HCT116 (cell line): Measurements from ENCODE around the gene RASGEF1B. TPM values are rescaled to one million over a fixed set of nuclear protein-coding genes. Genes with fewer than 3 reads are reported as not detected.

Experiments
- ATAC-seq: fragments of 200-7000 bp; cut with Tn5 transposase; 2 replicates; pipeline ENCODE4 v1.9.1; 2020; ENCODE audit warnings: mild to moderate bottlenecking, moderate library complexity
- BruUV-seq: library from RNA; stranded (reverse); fragments of 400-500 nt; replicated peaks from 2 replicates; lab custom pipeline; 2021; lab: Mats Ljungman, UMichigan
- CTCF ChIA-PET: fragments of 300-600 bp; sonication (Branson Sonifier 250); formaldehyde crosslinking; loops from one replicate; lab custom pipeline; 2021; ENCODE audit warnings: antibody characterized with exemption; lab: Charles Lee
- POLR2A ChIA-PET: fragments of 300-600, 350-600 bp; sonication (Branson Sonifier 250); formaldehyde crosslinking; loops from one replicate; lab custom pipeline; 2021; ENCODE audit warnings: antibody characterized with exemption; lab: Charles Lee
- RAD21 ChIA-PET, 2 experiments: fragments of 300-600 bp; sonication (Branson Sonifier 250); formaldehyde crosslinking; loops; one replicate each; lab custom pipeline; 2023; ENCODE audit warnings: low total read pairs in 2 of 2; ENCODE audit not compliant: uncharacterized antibody in 2 of 2, unreplicated experiment in 2 of 2, low non-redundant PET in 1 of 2; lab: Charles Lee
- DNase-seq: peaks from one replicate; pipeline ENCODE4 v3.0.0-alpha.2; 2010; ENCODE audit warnings: low read depth, low spot score
- H2AFZ ChIP-seq: fragments of 200-600 bp; shearing (Covaris generic), sonication (generic); 2 replicates; pipeline ENCODE4 v1.6.1; 2017; ENCODE audit warnings: low read depth, mixed run types, mixed read lengths, antibody characterized with exemption, low read length; ENCODE audit not compliant: poor library complexity, severe bottlenecking
- H3K27ac ChIP-seq: 2 replicates; pipeline ENCODE4 v1.5.1; 2012; ENCODE audit warnings: low read depth, low read length
- H3K27me3 ChIP-seq: fragments of 200-600 bp; sonication (generic); 2 replicates; pipeline ENCODE4 v1.6.1; 2016; ENCODE audit warnings: mixed run types, low read length, mixed read lengths; ENCODE audit not compliant: insufficient read depth
- H3K36me3 ChIP-seq, 2 experiments: fragments of 200-500 bp in 1 of 2; fragments of 200-600 bp in 1 of 2; sonication (Bioruptor generic) in 1 of 2; sonication (generic) in 1 of 2; 2 replicates each; pipeline versions ENCODE4 v1.5.1 to v1.6.1; 2014 to 2016; ENCODE audit warnings: low read length in 2 of 2, inconsistent platforms in 1 of 2, mixed read lengths in 1 of 2, mixed run types in 1 of 2; ENCODE audit not compliant: insufficient read depth in 2 of 2, control insufficient read depth in 1 of 2
- H3K4me1 ChIP-seq, 2 experiments: fragments of 200-600 bp in 1 of 2; sonication (generic) in 1 of 2; 2 replicates each; pipeline versions ENCODE4 v1.5.1 to v1.6.1; 2012 to 2017; ENCODE audit warnings: low read length in 2 of 2, inconsistent platforms in 1 of 2, mild to moderate bottlenecking in 1 of 2, mixed read lengths in 1 of 2, mixed run types in 1 of 2, moderate library complexity in 1 of 2; ENCODE audit not compliant: insufficient read depth in 2 of 2, control insufficient read depth in 1 of 2
- H3K4me2 ChIP-seq: fragments of 200-600 bp; sonication (generic); 2 replicates; pipeline ENCODE4 v1.6.1; 2017; ENCODE audit warnings: mixed run types, low read length, mixed read lengths
- H3K4me3 ChIP-seq, 2 experiments: fragments of 200-600 bp in 1 of 2; sonication (generic) in 1 of 2; replicated peaks in 1 of 2; 2 replicates each; pipeline ENCODE4 v1.5.1; 2011 to 2016; ENCODE audit warnings: low read length in 2 of 2, control low read depth in 1 of 2, low read depth in 1 of 2, mild to moderate bottlenecking in 1 of 2, mixed read lengths in 1 of 2, mixed run types in 1 of 2
- H3K79me2 ChIP-seq: fragments of 200-600 bp; sonication (generic); 2 replicates; pipeline ENCODE4 v1.6.1; 2017; ENCODE audit warnings: mild to moderate bottlenecking, mixed run types, low read length, moderate library complexity, mixed read lengths; ENCODE audit not compliant: insufficient read depth
- H3K9ac ChIP-seq: fragments of 200-600 bp; sonication (generic); 2 replicates; pipeline ENCODE4 v1.6.1; 2016; ENCODE audit warnings: low read length, mixed read lengths
- H3K9me2 ChIP-seq: fragments of 200-600 bp; sonication (generic), shearing (Covaris generic); 2 replicates; pipeline ENCODE4 v1.6.1; 2017; ENCODE audit warnings: mixed run types, mild to moderate bottlenecking, moderate library complexity; ENCODE audit not compliant: insufficient read depth
- H3K9me3 ChIP-seq, 2 experiments: fragments of 200-500 bp in 1 of 2; fragments of 200-600 bp in 1 of 2; sonication (Bioruptor generic) in 1 of 2; sonication (generic) in 1 of 2; 2 replicates each; pipeline ENCODE4 v1.6.1; 2014 to 2017; ENCODE audit warnings: low read length in 2 of 2, mixed read lengths in 2 of 2, inconsistent platforms in 1 of 2, low read depth in 1 of 2, mild to moderate bottlenecking in 1 of 2, mixed run types in 1 of 2, moderate library complexity in 1 of 2; ENCODE audit not compliant: control insufficient read depth in 1 of 2, insufficient read depth in 1 of 2
- H4K20me1 ChIP-seq: fragments of 200-600 bp; sonication (generic), shearing (Covaris generic); 2 replicates; pipeline ENCODE4 v1.6.1; 2017; ENCODE audit warnings: mixed run types, mild to moderate bottlenecking, moderate library complexity; ENCODE audit not compliant: insufficient read depth
- EZH2 ChIP-seq: fragments of 200-600 bp; sonication (generic); IDR thresholded peaks from 2 replicates; pipeline ENCODE4 v1.6.1; 2017; ENCODE audit warnings: antibody characterized with exemption, mixed run types
- FOSL1 ChIP-seq: IDR thresholded peaks from 2 replicates; pipeline ENCODE4 v1.6.1; 2012; ENCODE audit warnings: low read depth
- JUND ChIP-seq: IDR thresholded peaks from 2 replicates; pipeline ENCODE4 v1.6.1; 2012
- MAX ChIP-seq: IDR thresholded peaks from 2 replicates; pipeline ENCODE4 v1.6.1; 2012
- POLR2AphosphoS5 ChIP-seq: IDR thresholded peaks from 2 replicates; pipeline ENCODE4 v1.6.1; 2011; ENCODE audit warnings: mild to moderate bottlenecking, low read depth, low read length, moderate library complexity
- SRF ChIP-seq: IDR thresholded peaks from 2 replicates; pipeline ENCODE4 v1.6.1; 2012; ENCODE audit warnings: low read depth
- TCF7L2 ChIP-seq: IDR thresholded peaks from 2 replicates; pipeline ENCODE4 v1.7.0; 2011; ENCODE audit warnings: borderline replicate concordance, inconsistent platforms; ENCODE audit not compliant: insufficient read depth, insufficient read length; ENCODE audit errors: extremely low read depth
- ZBTB33 ChIP-seq: IDR thresholded peaks from 2 replicates; pipeline ENCODE4 v1.6.1; 2011; ENCODE audit warnings: mild to moderate bottlenecking, low read length, moderate library complexity; ENCODE audit not compliant: insufficient replicate concordance; ENCODE audit errors: extremely low read depth
- ZFX ChIP-seq: fragments of 450-650 bp; IDR thresholded peaks from 2 replicates; pipeline ENCODE4 v1.6.1; 2017
- intact Hi-C: fragments of 100-400 bp; cut with micrococcal nuclease; formaldehyde crosslinking; loops from 2 replicates; pipeline ENCODE4 v1.10.0; 2022
- total RNA-seq: library from RNA; stranded (reverse); gene quantifications from one replicate; pipeline ENCODE4 v1.2.1, GENCODE V29; 2021; ENCODE audit not compliant: unreplicated experiment

RASGEF1B gene
- total RNA-seq, 1 experiment from 2014 or later = 0.25 TPM

- H3K4me2 ChIP-seq = no peak overlapping the region
Observed at GRCh38 chr4:81378386-81378785, 93.3 kb downstream of the RASGEF1B start.

More at GRCh38 chr4:81378386-81378785, 93.3 kb downstream of the RASGEF1B start:
- TF ChIP-seq EZH2 = no peak
- no peak for TF ChIP-seq ZFX
- no peak for TF ChIP-seq FOSL1
- TF ChIP-seq JUND = no peak
- TF ChIP-seq ZBTB33 = no peak
- TF ChIP-seq MAX = no peak
- TF ChIP-seq SRF = no peak
- TF ChIP-seq TCF7L2 = no peak
- no peak for TF ChIP-seq POLR2AphosphoS5
- H2AFZ ChIP-seq = no peak overlapping the region
- no peaks in the 10 kb centered on the region for H3K4me1 ChIP-seq
- BruUV-seq = no TSS peak
- no peak overlapping the region for H3K4me3 ChIP-seq
- no peaks in the 10 kb centered on the region for H4K20me1 ChIP-seq
- peaks cover 3% of the 10 kb centered on the region; the same call in 1 of the 2 replicates for H3K27me3 ChIP-seq
- no peaks in the 10 kb centered on the region for H3K9me3 ChIP-seq
- ChIA-PET RAD21 (no interaction called here), CTCF (no interaction called here), POLR2A (no interaction called here)
- no peaks in the 10 kb centered on the region for H3K9me2 ChIP-seq
- no peaks in the 10 kb centered on the region for H3K79me2 ChIP-seq
- no peaks in the 10 kb centered on the region for H3K36me3 ChIP-seq
- no peak for ATAC-seq
- intact Hi-C loops = no loop called here
- H3K27ac ChIP-seq = no peak overlapping the region
- DNase-seq = no peak
- no peak overlapping the region for H3K9ac ChIP-seq
